Astrocyte of the spinal cord (primary cell): ENCODE data around the gene LILRB3.

Source experiments
- DNase-seq: peaks from one replicate; pipeline ENCODE4 v3.0.0; 2011; ENCODE audit warnings: low read depth, low spot score
- H3K4me3 ChIP-seq: 2 replicates; pipeline ENCODE4 v1.5.1; 2011; ENCODE audit warnings: low read depth, mild to moderate bottlenecking, low read length, moderate library complexity
- CTCF ChIP-seq: IDR thresholded peaks from 2 replicates; pipeline ENCODE4 v1.5.1; 2012; ENCODE audit warnings: low read depth, mild to moderate bottlenecking, low read length, inconsistent platforms
- in situ Hi-C: cut with HindIII; loops from 2 replicates; pipeline ENCODE4 v1.10.0; 2017; ENCODE audit warnings: low sequenced_read_pairs

Gene LILRB3

GRCh38 chr19:54257116-54257480, 34.3 kb upstream of the LILRB3 start, which contains the start of gene LILRB5:
Gene LILRB5 (minus strand): TSS chr19:54257273. CDS start chr19:54257193, 80 bp downstream.
- no peak for DNase-seq
- no peak for TF ChIP-seq CTCF
- H3K4me3 ChIP-seq: no peak within 1 kb of the TSS
- in situ Hi-C loops: no loop called here

GRCh38 chr19:54256250-54257115, 33.7 kb upstream of the LILRB3 start:
- in situ Hi-C loops: no loop called here
- no peak for TF ChIP-seq CTCF
- H3K4me3 ChIP-seq: no peak overlapping the region
- DNase-seq: no peak

- in situ Hi-C loops: no loop called here
- H3K4me3 ChIP-seq: no peak overlapping the region
Measured at GRCh38 chr19:54255105-54255775, 32.4 kb upstream of the LILRB3 start.

GRCh38 chr19:54254195-54254906, 31.5 kb upstream of the LILRB3 start:
- in situ Hi-C loops: no loop called here
- no peak for DNase-seq
- H3K4me3 ChIP-seq: no peak overlapping the region
- no peak for TF ChIP-seq CTCF

More at GRCh38 chr19:54255105-54255775, 32.4 kb upstream of the LILRB3 start:
- no peak for TF ChIP-seq CTCF
- DNase-seq: no peak

GRCh38 chr19:54253331-54254194, 30.8 kb upstream of the LILRB3 start:
- in situ Hi-C loops: no loop called here
- TF ChIP-seq CTCF: no peak

GRCh38 chr19:54252845-54253244, 30.0 kb upstream of the LILRB3 start:
- DNase-seq: no peak
- no peak overlapping the region for H3K4me3 ChIP-seq
- in situ Hi-C loops: no loop called here
- no peak for TF ChIP-seq CTCF

More at GRCh38 chr19:54253331-54254194, 30.8 kb upstream of the LILRB3 start:
- DNase-seq: no peak
- no peak overlapping the region for H3K4me3 ChIP-seq
